ENCODE data around the gene NMT1. TPM values are rescaled to one million over a fixed set of nuclear protein-coding genes. Genes with fewer than 3 reads are reported as not detected.

The NMT1 gene
- total RNA-seq, 6 donors from 2014 or later: 55.1 to 132 (median 92.3) TPM

DNA sequence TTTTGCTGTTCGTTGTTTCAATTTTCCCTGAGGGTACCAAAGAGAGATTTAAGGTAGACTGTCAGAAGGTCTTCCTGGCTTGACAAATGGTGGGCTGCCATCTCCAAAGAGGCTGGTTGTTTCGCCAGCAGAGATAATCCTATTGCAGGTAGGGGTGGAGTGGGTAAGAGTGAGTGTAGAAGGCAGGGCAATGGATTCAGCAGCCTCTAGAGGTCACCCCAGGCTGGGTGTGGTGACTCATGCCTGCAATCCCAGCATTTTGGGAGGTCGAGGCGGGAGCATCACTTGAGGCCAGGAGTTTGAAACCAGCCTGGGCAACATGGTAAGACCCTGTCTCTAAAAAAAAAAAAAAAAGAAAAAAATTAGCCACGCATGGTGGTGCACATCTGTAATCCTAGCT is 44.3 kb upstream of the NMT1 start:
- H3K27me3 ChIP-seq: peaks cover 0 to 10% (median 1%) of the 10 kb centered on the region in 4 donors
- 80 to 84% methylated on average over 5 of the region's 5 CpGs for WGBS, 2 donors
- TF ChIP-seq EP300 (IDR thresholded peaks at IDR 0.05) (no peak), POLR2A (IDR thresholded peaks at IDR 0.05) (no peak), POLR2AphosphoS5 (IDR thresholded peaks at IDR 0.05) (no peak)
- TF ChIP-seq, protein P1, sequence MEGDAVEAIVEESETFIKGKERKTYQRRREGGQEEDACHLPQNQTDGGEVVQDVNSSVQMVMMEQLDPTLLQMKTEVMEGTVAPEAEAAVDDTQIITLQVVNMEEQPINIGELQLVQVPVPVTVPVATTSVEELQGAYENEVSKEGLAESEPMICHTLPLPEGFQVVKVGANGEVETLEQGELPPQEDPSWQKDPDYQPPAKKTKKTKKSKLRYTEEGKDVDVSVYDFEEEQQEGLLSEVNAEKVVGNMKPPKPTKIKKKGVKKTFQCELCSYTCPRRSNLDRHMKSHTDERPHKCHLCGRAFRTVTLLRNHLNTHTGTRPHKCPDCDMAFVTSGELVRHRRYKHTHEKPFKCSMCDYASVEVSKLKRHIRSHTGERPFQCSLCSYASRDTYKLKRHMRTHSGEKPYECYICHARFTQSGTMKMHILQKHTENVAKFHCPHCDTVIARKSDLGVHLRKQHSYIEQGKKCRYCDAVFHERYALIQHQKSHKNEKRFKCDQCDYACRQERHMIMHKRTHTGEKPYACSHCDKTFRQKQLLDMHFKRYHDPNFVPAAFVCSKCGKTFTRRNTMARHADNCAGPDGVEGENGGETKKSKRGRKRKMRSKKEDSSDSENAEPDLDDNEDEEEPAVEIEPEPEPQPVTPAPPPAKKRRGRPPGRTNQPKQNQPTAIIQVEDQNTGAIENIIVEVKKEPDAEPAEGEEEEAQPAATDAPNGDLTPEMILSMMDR (IDR thresholded peaks at IDR 0.05): no peak
- ATAC-seq (ENCODE audit: low FRiP score in 2 of 2) (no peak), DNase-seq (no peak)
- H3K36me3 ChIP-seq: no peaks in the 10 kb centered on the region
- no peak overlapping the region for H3K27ac ChIP-seq
- no peak overlapping the region for H3K4me3 ChIP-seq
- peaks cover 29 to 34% (median 32%) of the 10 kb centered on the region in 4 donors for H3K4me1 ChIP-seq
- no peaks in the 10 kb centered on the region for H3K9me3 ChIP-seq

DNA sequence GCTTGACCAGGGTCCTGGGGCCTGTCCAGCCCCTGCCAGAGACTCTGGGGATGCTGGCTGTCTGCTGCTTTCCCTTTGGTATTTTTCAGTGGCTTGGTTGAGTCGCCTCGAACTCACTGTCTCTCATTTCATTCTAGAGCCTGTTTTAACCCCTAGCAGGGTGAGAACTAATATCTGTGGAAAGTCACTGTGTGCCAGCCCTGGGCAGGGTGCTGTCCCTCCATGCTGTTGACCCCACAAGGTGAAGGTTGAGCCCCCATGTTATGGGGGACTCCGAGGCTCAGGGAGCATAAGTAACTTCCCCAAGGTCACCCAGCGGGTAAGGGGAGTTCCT is 42.6 kb upstream of the NMT1 start:
- Histone ChIP-seq H3K4me1 (peaks cover 33 to 38% (median 37%) of the 10 kb centered on the region in 4 donors), H3K27ac (no peak overlapping the region), H3K9me3 (no peaks in the 10 kb centered on the region), H3K36me3 (no peaks in the 10 kb centered on the region), H3K27me3 (peaks cover 0 to 10% (median 1%) of the 10 kb centered on the region in 4 donors), H3K4me3 (peak overlapping the region in 3 of 4 donors; percentile 40 to 66 (median 60))
- ATAC-seq (ENCODE audit: low FRiP score in 2 of 2): no peak
- no peak for TF ChIP-seq EP300 (IDR thresholded peaks at IDR 0.05)
- TF ChIP-seq POLR2A (IDR thresholded peaks at IDR 0.05): no peak
- TF ChIP-seq, protein P1 (IDR thresholded peaks at IDR 0.05): no peak
- no peak for DNase-seq
- WGBS, 2 donors: 46 to 56% methylated on average over 3 to 4 of the region's 4 CpGs

DNA sequence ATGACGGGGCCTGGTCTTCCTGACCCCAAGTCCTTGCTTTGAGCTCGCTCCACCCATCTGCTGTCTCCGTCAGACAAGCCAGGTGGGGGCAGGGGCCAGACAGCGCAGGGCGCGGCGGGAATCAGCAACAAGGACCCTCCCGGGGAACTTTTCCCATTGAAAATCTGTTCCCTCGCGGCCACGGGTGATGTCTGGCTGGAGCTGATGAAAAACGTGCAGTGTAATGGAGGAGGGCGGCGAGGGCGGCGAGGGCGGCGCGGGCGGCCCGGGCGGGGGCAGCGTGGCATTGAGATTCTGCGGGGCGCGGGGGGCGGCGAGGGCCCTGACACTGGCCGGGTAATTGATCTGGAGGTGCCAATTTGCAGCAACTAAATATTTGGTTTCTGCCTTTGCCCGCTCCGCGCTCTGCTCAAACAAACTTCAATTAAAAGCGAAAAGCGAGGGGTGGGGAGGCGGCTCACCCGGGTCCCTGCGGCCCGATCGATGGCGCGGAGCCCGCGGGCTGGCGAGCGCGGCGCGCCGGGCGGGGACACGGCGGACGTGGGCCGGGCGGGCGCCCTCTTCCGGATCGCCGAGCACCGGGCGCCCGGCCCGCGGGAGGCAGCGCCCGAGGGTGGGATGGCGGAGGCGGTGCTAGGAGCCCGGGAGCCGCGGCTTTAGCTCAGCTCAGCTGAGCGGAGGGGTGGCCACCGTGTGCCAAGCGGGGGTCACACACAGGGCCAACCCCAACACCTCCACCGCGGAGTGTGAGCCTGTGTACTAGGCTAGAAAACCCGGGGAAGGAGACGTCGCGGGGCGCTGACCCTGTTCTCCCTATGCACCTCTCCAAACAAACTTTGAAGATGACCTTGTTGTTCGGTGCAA is 42.0 kb upstream of the NMT1 start:
- DNase-seq (peak; percentile 29 to 92), ATAC-seq (ENCODE audit: low FRiP score in 2 of 2) (peak; percentile 19 to 86)
- H3K36me3 ChIP-seq: peaks cover 0 to 5% (median 5%) of the 10 kb centered on the region in 4 donors
- no peaks in the 10 kb centered on the region for H3K9me3 ChIP-seq
- H3K27me3 ChIP-seq: peaks cover 0 to 10% (median 1%) of the 10 kb centered on the region in 4 donors
- peak overlapping the region in 1 of 4 donors; percentile 9 for H3K27ac ChIP-seq
- H3K4me3 ChIP-seq: peak overlapping the region; percentile 40 to 66 (median 62)
- TF ChIP-seq, protein P1 (IDR thresholded peaks at IDR 0.05): peak; percentile 48 to 76 (median 68)
- TF ChIP-seq EP300 (IDR thresholded peaks at IDR 0.05) (no peak), POLR2AphosphoS5 (IDR thresholded peaks at IDR 0.05) (no peak), POLR2A (IDR thresholded peaks at IDR 0.05) (no peak)
- WGBS, 2 donors: 1 to 3% methylated on average over 51 to 53 of the region's 82 CpGs
- peaks cover 33 to 38% (median 37%) of the 10 kb centered on the region in 4 donors for H3K4me1 ChIP-seq

DNA sequence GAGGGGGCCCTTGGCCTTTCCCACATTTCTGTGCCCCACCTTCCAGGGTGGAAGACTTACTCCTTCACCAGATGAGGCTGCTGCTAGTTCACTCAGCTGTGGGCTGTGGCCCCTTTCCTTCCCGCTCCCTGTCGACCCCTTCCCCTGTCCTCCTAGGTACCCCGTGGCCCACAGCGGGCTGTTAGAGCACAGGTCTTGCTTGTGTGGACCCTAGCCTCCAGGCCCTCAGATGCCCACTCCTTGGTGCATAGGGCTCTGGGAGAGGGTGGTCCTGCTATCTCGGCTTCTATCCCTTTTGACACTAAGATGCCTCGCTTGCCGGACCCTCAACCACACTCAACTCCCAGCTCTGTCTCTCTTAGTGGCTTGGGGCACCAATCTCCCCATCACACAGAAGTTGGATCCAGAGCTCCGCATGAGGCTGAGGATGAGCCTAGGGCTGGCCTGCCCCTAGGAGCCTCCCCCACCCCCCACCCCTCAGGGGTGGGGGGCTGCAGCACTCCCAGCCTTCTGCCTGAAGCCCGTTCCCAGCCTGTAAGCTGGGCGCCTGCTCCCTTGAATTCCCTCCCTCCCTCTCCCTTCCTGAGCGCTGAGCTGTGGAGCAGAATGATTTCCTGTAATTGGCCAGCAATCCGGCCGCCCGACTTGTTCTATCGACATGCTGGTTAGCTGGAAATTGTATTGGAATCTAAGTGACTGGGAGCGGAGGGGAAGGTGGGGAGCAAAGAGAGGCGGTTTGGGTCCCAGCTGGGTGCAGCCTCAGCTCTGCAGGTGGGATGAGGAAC is 40.6 kb upstream of the NMT1 start:
- TF ChIP-seq EP300 (IDR thresholded peaks at IDR 0.05): no peak
- TF ChIP-seq, protein P1 (IDR thresholded peaks at IDR 0.05): no peak
- TF ChIP-seq POLR2A (IDR thresholded peaks at IDR 0.05): no peak
- no peak for TF ChIP-seq POLR2AphosphoS5 (IDR thresholded peaks at IDR 0.05)
- peaks cover 33 to 38% (median 37%) of the 10 kb centered on the region in 4 donors for H3K4me1 ChIP-seq
- H3K27me3 ChIP-seq: peaks cover 0 to 10% (median 1%) of the 10 kb centered on the region in 4 donors
- no peak overlapping the region for H3K4me3 ChIP-seq
- H3K9me3 ChIP-seq: no peaks in the 10 kb centered on the region
- peak overlapping the region in 1 of 4 donors; percentile 64 for H3K27ac ChIP-seq
- ATAC-seq (ENCODE audit: low FRiP score in 2 of 2) (no peak), DNase-seq (no peak)
- H3K36me3 ChIP-seq: peaks cover 0 to 11% (median 7%) of the 10 kb centered on the region in 4 donors
- 29 to 32% methylated on average over 17 of the region's 17 CpGs for WGBS, 2 donors

Data from upper lobe of left lung (tissue), 6 donors.